ENCODE measurements around the gene TOGARAM2.

Gene TOGARAM2

DNA sequence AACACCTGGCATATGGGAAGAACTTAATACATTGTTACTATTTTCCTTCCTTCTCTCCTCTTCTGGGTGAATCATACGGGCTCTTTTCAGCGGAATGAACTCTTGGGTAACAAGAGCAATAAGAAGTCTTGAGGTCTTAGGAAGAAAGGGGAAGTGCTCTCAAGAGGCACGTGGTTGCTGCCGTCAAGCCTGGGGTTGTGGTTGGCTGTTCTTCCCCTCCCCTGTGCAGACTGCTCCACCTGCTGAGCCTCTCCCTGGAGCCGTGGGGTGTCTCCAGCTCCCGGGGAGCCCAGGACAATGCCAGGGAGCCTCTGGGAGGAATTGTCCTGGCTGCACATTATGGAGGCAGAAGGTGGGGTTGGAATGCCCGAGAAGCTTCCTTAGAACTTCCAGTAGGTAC is 19.4 kb downstream of the TOGARAM2 start:
- DNase-seq, result peak in 1 of 2 donors; percentile 33

GRCh38 chr2:29000956-29001355 is 19.9 kb downstream of the TOGARAM2 start:
- DNase-seq, result no peak

DNA sequence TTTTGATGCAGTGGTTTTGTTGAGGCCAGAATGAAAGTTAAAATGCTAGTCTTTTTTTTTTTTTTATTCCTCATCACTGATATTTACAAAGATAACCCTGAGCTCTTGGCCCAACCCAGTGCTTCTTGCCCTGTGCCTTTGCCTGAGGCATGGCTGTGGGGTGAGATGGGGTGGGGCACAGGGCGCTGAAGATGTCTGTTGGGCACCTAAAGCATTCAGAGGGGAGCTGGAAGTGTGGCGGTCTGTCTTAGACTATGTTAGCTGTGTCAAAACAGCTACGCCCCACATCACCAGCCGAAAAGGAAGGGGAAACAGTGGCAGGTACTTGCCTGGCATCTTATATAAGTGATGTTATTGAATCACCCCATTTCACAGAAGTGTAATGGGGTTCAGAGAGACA is 20.7 kb downstream of the TOGARAM2 start:
- DNase-seq, result no peak

- no peak for DNase-seq
Measured at GRCh38 chr2:29004755-29005154, 23.7 kb downstream of the TOGARAM2 start.

DNA sequence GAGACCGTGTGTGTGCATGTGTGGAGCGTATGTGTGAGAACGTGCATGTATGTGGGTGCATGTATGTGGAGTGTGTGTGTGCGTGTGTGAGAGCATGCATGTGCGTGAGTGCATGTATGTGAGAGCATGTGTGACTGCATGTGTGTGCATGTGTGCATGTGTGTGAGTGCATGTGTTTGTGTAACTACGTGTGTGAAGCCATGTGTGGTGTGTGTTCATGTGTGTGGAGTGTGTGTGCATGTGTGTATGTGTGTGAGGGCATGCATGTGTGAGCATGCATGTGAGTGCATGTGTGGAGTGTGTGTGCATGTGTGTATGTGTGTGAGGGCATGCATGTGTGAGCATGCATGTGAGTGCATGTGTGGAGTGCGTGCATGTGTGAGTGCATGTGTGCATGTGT is 24.2 kb downstream of the TOGARAM2 start:
- no peak for DNase-seq

GRCh38 chr2:29006092-29006979 is 25.2 kb downstream of the TOGARAM2 start:
- no peak for DNase-seq

- DNase-seq, result no peak
Measured at GRCh38 chr2:29006980-29007301, 25.8 kb downstream of the TOGARAM2 start.

- no peak for DNase-seq
Measured at GRCh38 chr2:29009270-29009669, 28.2 kb downstream of the TOGARAM2 start.

DNA sequence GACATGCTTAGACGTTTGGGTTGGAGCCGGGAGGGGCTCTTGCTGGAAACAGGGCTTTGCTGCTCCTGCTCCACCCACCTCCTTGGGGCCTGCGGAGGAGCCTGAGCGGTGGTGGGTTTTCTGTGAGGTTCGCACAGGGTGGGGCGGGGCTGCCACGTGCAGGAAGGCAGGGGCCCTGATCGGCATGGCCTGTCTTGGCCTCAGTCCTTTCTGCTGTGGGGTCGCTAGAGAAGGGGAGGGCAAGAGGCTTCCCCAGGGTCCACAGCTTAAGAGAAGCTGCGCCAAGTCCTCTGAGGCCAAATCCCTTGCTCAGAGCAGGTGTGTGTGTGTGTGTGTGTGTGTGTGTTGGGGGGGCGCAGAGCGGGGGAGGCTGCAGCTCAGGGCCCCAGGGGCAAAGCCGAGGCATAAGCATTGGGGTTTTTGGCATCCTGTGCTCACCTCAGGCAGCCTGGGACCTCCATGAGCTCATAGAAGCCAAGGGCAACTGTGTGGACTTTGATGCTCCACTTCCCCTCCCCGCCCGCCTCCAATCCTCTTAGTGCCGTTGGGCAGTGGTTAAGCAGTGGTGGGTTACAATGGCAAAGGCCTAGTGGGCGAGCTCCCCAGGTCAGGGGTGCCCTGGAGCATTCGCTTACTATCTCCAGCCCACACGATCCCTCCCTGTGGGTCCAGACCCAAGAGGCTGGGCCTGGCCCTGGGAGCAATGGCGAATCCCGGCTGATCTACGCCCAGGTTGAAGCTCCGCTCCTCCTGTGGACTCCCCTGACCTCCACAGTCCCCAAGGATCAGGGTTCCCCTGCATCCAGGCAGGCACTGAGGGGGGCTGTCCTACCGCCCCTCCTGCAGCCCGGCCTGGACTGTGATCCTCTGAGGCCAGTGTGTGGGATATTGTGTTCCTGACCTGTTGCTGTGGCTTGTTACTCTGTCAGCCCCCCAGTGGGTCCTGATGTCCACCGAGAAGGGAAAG is 28.9 kb downstream of the TOGARAM2 start:
- no peak for DNase-seq

GRCh38 chr2:29010946-29011345 is 29.8 kb downstream of the TOGARAM2 start:
- peak; percentile 28 to 51 for DNase-seq

- peak; percentile 67 to 68 for DNase-seq
Measured at GRCh38 chr2:29011418-29012060, 30.4 kb downstream of the TOGARAM2 start.

DNA sequence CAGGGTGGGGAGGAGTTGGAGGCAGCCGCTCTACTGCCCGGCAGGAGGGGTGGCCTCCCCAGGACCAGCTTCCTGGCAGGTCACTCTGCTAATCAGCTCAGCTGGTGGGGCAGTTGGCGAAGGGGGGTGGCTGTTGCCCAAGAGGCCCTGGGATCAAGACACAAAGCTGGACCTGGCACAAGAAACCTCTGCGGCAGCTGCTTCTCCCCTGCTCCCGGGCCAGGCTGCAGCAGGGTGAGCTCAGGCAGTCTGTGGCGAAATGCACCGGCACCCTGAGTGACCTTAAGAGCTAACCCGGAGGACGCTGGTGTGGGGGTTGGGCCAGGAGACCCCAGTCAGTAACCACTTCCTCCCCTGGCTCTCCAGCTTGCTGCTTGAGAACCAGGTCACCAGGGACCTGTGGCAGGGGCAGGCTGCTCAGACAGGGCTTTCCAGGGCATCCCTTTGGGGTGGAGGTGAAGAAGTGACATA is 31.1 kb downstream of the TOGARAM2 start:
- DNase-seq, result peak in 1 of 2 donors; percentile 23

- no peak for DNase-seq
Measured at GRCh38 chr2:29013057-29013780, 32.1 kb downstream of the TOGARAM2 start.

- peak; percentile 17 to 19 for DNase-seq
Measured at GRCh38 chr2:29014331-29014730, 33.2 kb downstream of the TOGARAM2 start.

DNA sequence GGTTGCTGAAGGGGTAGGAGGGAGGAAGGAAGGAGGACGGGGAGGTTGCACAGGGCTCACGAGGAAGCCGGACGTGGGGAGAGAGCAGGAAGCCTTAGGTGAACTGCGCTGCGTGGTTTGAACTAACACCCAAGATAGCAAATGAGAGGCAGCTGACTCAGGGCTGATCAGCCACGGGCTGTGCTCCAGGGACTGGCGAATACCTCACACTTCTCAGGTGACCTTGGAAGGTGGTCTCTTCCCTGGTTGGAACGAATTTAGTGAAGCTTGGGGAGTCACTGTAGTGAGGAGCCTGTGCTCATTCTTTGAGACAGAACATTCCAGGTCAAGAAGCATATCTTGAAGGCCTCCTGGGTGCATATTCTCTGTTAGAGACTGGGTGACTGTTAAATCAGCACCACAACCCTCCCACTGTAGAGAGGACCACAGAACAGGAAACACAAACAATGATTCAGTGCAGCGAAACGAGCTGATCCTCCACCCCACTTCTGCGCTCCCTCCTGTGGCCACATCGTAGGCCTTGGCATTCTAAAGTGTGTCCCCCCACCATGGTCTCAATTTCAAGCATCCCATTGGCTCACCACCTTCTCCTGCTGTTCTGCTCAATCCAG is 33.8 kb downstream of the TOGARAM2 start:
- DNase-seq, result peak; percentile 65 to 71

DNA sequence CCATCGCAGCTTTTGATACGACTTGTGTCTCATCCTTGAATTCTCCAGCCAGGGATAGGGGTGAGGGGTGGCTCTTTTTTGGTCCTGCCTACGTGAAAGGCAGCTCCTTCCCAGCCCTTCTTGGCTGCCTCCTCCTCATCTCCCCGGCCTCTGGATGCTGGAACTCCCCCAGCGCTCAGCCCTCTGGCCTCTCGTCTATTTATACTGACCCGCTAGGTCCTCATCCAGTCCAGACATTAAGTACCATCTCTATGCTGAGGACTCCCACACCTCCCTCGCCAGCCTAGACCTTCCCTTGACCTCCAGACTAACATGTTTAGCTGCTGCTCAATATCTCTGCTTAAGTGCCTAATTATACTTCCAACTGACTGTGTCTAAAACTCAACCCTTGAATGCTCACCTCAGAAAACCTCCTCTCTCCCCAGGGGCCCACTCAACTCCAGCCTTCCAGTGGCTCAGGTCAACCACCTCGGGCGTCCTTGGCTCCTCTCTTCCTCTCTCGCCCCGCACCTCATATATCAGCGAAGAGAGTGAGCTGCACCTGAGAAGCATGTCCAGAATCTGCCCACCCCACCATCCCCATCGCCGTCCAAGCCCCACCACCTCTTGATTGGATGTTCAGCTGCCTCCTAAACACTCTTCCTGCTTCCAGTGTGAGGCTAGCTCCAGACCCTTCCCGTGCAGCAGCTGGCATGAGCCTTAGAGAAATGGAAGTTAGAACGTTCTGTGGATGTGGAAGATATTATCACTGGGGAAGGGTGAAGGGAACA is 34.8 kb downstream of the TOGARAM2 start:
- no peak for DNase-seq

GRCh38 chr2:29016504-29016903 is 35.4 kb downstream of the TOGARAM2 start:
- no peak for DNase-seq

- no peak for DNase-seq
Measured at GRCh38 chr2:29017716-29018435, 36.8 kb downstream of the TOGARAM2 start.

DNA sequence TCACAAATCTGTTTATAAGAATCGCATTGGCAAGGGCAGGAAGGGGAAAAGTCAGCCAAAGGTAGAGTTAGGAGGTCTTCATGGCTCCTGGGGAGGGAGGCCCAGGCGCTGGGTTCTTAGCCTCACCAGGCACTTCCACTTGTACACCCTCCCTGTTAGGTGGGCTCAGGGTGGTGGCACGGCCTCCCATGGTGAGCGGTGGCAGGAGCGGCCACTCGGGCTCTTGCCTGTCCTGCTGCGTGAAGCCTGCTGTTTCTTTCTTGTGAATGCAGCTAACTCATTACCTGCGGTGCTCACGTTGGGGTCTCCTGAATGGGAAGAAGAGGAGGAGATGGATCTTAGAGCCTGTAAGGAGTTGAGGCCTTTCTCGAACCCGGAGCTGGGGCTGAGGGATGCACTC is 40.8 kb downstream of the TOGARAM2 start:
- no peak for DNase-seq

- no peak for DNase-seq
Measured at GRCh38 chr2:29022679-29023078, 41.6 kb downstream of the TOGARAM2 start.

Data from activated CD4-positive, alpha-beta T cell treated with anti-CD3 and anti-CD28 coated beads for 4 hours (primary cell).